GM21515 (cell line): Measurements from ENCODE around the gene UGT3A1.
A peak's percentile ranks its signal among the peaks of the same experiment; 100 is the strongest.

Experiments used
- ATAC-seq: cut with Tn5 transposase; IDR thresholded peaks from one replicate; pipeline ENCODE4 v1.9.1; 2021; ENCODE audit not compliant: unreplicated experiment

The UGT3A1 gene

DNA sequence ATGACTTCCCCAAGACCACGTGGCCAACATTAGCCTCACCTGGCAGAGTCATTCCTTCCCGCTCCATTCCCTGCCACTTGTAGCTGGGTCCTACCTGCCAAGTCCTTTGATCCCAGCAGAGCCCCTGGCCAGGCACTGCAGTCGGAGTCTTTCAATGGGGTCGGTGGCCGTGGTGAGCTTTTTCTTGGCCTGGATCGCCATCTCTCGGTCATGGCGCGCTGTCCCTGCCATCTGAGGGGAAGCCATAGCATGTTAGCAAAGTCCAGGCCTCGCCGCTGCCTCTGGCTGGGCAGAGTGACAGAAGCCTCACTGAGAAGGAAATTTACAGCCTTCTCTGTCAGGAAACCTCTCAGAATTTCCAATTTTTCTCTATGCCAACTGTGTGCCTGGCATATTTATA is 70.3 kb downstream of the UGT3A1 start:
- no peak for ATAC-seq

DNA sequence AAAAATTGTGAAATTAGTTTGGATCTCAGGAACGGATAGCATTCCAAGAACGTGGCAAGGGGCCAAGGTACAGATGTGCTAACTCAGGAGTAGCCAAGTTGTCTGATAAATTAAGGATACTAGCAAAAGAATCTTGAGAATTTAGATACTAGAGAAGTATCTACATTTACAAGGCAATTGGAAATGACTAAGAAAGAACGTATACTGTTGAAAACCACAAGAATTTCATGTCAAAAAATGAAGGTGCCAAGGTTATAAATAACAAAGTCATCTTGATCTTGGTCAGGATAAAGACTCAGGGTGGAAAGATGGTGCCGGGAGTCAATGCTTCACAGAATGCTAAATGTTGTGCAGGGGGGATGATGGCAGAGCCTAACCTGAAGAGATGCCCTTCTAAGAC is 72.0 kb downstream of the UGT3A1 start:
- no peak for ATAC-seq

GRCh38 chr5:35908814-35909213 is 82.4 kb downstream of the UGT3A1 start:
- ATAC-seq = no peak

DNA sequence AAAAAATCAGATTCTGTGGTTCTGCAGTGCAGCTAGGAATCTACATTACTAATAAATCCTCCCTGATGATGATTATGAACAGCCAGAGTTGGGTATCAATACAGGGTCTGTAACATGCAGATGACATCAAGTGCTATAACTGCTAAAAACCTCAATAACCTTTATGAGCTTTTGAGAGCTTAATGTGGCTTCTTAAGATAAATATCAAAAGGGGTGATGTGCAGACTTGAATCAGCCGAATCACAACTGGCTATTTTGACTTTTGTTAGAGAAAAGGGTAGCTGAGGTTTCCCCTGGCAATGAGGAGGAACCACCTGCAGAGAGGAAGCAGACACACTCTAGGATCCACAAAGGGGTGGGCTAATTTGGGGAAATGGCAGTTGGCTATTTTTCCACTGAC is 83.0 kb downstream of the UGT3A1 start:
- no peak for ATAC-seq

- ATAC-seq = peak; percentile 68
Measured at GRCh38 chr5:35904443-35905132, 86.6 kb downstream of the UGT3A1 start.

DNA sequence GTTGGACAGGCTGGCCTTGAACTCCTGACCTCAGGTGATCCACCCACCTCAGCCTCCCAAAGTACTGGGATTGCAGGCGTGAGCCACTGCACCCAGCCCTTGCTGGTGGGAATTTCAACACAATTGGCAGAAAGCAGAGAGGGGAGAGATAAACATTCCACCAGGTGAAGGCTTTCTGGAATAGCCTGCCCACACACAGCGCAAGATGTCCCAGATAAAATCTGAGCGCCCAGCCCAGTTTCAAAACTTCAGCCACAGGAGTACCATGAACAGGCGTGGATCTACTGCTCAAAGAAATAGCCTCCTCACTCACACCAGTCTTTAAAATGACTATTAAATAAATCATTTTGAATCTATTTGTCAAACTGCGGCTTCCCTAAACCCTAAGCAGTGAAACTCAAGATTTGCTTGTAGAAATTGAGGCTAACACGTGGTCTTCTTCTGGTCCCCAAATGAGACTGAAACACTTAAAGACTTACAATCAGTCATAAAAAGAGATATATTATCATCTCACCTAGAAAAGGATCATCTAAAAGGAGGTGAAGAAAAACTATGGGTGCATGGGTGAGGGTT is 87.5 kb downstream of the UGT3A1 start:
- ATAC-seq = no peak

DNA sequence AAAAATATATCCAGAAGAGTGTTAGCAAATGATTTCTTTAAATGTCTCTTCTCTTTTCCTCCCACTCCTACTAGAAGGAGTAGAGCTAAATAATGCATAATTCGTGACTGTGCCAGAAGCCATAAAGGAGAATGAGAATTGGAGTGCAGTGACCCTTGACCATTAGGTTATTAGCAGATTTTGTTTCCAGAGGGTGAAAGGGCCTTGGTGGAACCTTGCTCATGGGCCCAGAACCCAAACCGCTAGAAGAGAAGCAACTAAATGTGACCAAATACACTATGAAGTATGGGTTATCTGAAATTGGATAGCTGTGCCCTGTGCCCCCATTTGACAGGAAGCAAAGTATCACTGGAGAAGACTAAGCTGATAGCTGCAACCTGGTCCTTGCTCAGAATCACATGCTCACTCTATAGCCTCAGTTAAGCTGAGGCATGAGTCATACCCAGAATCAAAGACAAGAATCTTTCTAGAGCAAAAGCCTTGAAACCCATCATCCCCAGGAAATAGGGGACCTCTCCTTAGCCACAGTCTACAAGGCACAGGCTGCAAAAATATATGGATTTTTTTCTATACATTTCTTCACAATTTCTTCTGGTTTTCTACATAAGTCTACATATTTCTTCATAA is 89.0 kb downstream of the UGT3A1 start:
- peak; percentile 52 for ATAC-seq
